Measurements from ENCODE around the gene ABT1.

DNA sequence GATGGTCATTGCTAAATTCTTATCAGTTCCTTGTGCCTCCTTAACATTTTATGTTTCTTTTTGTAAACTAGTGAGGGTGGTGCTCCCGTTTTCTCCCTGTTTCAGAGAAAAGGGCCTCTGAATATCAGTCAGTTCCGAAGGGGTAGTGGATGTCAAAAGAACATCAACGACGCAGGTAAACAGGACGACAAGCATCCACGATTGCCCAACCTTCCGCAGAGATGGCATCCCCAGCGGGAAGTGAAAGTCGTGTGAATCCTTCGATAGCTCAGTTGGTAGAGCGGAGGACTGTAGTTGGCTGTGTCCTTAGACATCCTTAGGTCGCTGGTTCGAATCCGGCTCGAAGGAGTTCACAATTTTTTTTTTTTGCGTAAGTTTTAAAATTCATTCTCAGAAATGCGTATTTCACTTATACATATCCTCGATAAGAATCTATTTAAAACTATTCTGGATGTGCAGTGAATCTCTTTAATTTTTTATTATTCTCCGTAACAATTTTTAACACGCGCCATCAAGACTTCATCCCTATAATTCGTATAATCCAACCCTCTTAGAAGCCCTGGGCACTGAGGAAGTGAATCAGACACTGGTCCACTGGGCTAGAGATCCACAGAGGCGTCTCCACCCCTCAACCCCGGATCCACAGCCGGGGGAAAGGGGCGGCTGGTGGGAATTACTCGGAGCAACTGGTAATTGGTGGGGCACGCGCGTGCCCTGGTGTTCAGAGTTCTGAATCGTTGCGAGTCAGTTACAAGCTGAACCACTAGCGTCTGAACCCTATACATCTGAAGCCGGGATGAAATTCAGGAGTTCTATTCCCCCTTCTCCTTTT is 27.9 kb upstream of the ABT1 start:
- TF ChIP-seq POLR2AphosphoS5 (IDR thresholded peaks at IDR 0.05) (peak; percentile 60 to 87), EP300 (IDR thresholded peaks at IDR 0.05) (no peak)
- TF ChIP-seq, protein P1, sequence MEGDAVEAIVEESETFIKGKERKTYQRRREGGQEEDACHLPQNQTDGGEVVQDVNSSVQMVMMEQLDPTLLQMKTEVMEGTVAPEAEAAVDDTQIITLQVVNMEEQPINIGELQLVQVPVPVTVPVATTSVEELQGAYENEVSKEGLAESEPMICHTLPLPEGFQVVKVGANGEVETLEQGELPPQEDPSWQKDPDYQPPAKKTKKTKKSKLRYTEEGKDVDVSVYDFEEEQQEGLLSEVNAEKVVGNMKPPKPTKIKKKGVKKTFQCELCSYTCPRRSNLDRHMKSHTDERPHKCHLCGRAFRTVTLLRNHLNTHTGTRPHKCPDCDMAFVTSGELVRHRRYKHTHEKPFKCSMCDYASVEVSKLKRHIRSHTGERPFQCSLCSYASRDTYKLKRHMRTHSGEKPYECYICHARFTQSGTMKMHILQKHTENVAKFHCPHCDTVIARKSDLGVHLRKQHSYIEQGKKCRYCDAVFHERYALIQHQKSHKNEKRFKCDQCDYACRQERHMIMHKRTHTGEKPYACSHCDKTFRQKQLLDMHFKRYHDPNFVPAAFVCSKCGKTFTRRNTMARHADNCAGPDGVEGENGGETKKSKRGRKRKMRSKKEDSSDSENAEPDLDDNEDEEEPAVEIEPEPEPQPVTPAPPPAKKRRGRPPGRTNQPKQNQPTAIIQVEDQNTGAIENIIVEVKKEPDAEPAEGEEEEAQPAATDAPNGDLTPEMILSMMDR (IDR thresholded peaks at IDR 0.05), result peak; percentile 8 to 30 (median 12)
